ENCODE results near the gene EIF3I. TPM values are rescaled to one million over a fixed set of nuclear protein-coding genes. Genes with fewer than 3 reads are reported as not detected.

EIF3I gene
- total and polyA plus RNA-seq, 2 experiments from 2014 or later, result 259 to 286 TPM

DNA sequence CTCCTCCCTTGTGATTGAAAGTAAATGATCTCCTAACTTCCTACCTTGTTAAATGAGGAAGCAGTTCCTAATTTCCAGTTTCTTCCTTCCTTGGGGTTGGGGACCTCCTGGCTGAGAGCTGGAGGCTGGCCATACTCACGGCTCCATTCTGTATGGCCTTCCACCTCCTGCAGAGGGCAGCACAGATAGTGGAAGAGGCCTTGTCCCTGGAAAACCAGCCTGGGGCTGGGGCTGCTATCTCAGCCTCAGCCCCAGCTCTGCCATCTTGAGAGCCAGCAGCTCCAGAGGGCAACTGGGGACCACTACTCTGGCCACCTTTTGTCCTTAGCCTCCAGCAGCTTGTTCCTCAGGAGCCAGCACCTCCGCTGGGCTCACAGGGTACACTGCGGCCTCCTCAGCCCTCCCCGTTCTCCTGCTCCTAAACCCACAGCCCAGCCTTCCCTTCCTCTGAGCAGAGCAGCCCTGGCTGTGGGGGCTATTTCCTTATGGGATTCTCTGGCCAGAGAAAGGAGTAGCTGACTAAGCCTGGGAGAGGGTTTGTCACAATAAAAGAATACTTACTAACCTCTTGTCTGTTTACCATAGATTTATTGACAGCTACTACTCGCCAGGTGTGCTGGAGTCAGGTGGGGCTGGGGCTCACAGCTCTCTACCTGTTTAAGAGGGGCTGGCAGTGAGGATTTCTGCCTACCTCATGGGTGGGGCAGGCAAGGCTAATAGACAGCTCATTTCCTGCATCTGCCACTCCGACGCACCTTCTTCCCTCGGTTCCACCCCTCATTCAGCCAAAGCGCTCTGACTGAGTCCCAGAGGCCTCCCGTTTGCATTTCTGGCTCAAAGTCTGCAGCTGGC, 6.4 kb upstream of the EIF3I start:
- TF ChIP-seq EZH2 (IDR thresholded peaks at IDR 0.05; ENCODE audit: insufficient read depth, poor library complexity, severe bottlenecking) (no peak), EZH2phosphoT487 (IDR thresholded peaks at IDR 0.05; ENCODE audit: insufficient read depth, low read depth) (no peak)
- H2AFZ ChIP-seq, result no peak overlapping the region
- in situ Hi-C loops (cut with MboI), result no loop called here

DNA sequence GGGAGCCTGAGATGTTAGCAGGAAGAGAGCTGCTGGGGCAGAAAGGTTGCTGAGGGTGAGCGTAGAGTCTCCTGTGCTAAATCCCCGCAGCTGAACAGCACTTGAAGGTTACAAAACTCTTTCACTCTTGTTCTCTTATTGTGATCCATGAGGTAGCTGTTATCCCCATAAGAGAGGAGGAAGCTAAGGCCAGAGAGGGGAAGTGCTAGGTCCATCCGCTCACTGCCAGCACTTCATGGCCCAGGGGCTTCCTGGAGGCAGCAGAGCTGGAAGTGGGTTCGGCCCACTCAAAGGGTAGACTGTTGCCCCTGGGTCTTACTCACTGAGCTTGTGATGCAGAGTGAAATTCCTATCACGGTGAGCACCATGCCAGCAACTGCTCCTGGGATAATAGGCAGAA, 5.6 kb upstream of the EIF3I start:
- H3K4me2 ChIP-seq (ENCODE audit: unreplicated experiment), result no peak overlapping the region
- H4K20me1 ChIP-seq (ENCODE audit: insufficient read depth), result no peaks in the 10 kb centered on the region
- no peak overlapping the region for H3K9ac ChIP-seq
- DNase-seq, result no peak
- H3K4me1 ChIP-seq (ENCODE audit: insufficient read depth), result peaks cover 16% of the 10 kb centered on the region
- no peaks in the 10 kb centered on the region for H3K27me3 ChIP-seq (replicated peaks; ENCODE audit: insufficient read depth)
- H3K27ac ChIP-seq, result no peak overlapping the region
- no peaks in the 10 kb centered on the region for H3K9me3 ChIP-seq (ENCODE audit: low read depth)
- peaks cover 5% of the 10 kb centered on the region; the same call in 1 of the 2 replicates for H3K36me3 ChIP-seq (ENCODE audit: low read depth)
- no peak overlapping the region for H3K4me3 ChIP-seq
- 96 to 98% methylated on average over 5 of the region's 5 CpGs for WGBS, 2 experiments (ENCODE audit: low coverage in 1 of 2, low lambda C conversion rate in 2 of 2, missing lambda C conversion rate in 2 of 2)
- H2AFZ ChIP-seq, result no peak overlapping the region
- H3K9me2 ChIP-seq (ENCODE audit: insufficient read depth), result no peaks in the 10 kb centered on the region
- H3F3A ChIP-seq (ENCODE audit: insufficient read depth), result no peaks in the 10 kb centered on the region
- in situ Hi-C loops (cut with MboI), result no loop called here
- peaks cover 26% of the 10 kb centered on the region for H3K79me2 ChIP-seq (ENCODE audit: insufficient read depth)
- no peak for TF ChIP-seq EZH2 (IDR thresholded peaks at IDR 0.05; ENCODE audit: insufficient read depth, poor library complexity, severe bottlenecking)
- no peak for TF ChIP-seq EZH2phosphoT487 (IDR thresholded peaks at IDR 0.05; ENCODE audit: insufficient read depth, low read depth)

More for the DNA sequence above, 6.4 kb upstream of the EIF3I start:
- no peaks in the 10 kb centered on the region for H3F3A ChIP-seq (ENCODE audit: insufficient read depth)
- peak; percentile 85 for DNase-seq
- H3K36me3 ChIP-seq (ENCODE audit: low read depth), result peaks cover 5% of the 10 kb centered on the region; the same call in 1 of the 2 replicates
- H3K4me3 ChIP-seq, result no peak overlapping the region
- H4K20me1 ChIP-seq (ENCODE audit: insufficient read depth), result no peaks in the 10 kb centered on the region
- no peak overlapping the region for H3K27ac ChIP-seq
- H3K4me1 ChIP-seq (ENCODE audit: insufficient read depth), result peaks cover 9% of the 10 kb centered on the region
- 85% methylated on average over 10 of the region's 10 CpGs for WGBS, 2 experiments (ENCODE audit: low coverage in 1 of 2, low lambda C conversion rate in 2 of 2, missing lambda C conversion rate in 2 of 2)
- no peaks in the 10 kb centered on the region for H3K27me3 ChIP-seq (replicated peaks; ENCODE audit: insufficient read depth)
- H3K9me3 ChIP-seq (ENCODE audit: low read depth), result no peaks in the 10 kb centered on the region
- no peak overlapping the region for H3K4me2 ChIP-seq (ENCODE audit: unreplicated experiment)
- H3K9me2 ChIP-seq (ENCODE audit: insufficient read depth), result no peaks in the 10 kb centered on the region
- peaks cover 19% of the 10 kb centered on the region for H3K79me2 ChIP-seq (ENCODE audit: insufficient read depth)
- no peak overlapping the region for H3K9ac ChIP-seq

DNA sequence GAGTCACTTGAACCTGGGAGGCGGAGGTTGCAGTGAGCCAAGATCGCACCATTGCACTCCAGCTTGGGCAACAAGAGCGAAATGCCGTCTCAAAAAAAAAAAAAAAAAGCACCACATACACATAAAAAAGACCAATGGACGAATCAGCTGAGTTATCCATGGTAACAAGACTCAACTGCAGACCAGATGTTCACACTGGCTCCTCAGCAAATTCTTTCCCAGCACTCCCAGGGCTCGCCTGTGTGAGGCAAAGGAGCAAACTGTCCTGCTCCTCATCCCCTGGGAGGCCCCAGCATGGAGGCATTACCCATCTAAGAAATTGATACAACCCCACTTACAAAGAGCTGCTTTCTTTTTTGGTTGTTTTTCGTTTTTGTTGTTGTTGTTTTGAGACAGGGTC, 3.2 kb upstream of the EIF3I start:
- Histone ChIP-seq H3K4me3 (no peak overlapping the region), H3F3A (ENCODE audit: insufficient read depth) (no peaks in the 10 kb centered on the region), H3K79me2 (ENCODE audit: insufficient read depth) (peaks cover 51% of the 10 kb centered on the region), H3K9me3 (ENCODE audit: low read depth) (no peaks in the 10 kb centered on the region), H4K20me1 (ENCODE audit: insufficient read depth) (no peaks in the 10 kb centered on the region), H3K4me2 (ENCODE audit: unreplicated experiment) (no peak overlapping the region), H3K36me3 (ENCODE audit: low read depth) (peaks cover 8% of the 10 kb centered on the region; the same call in 1 of the 2 replicates), H3K4me1 (ENCODE audit: insufficient read depth) (peaks cover 27% of the 10 kb centered on the region), H3K9me2 (ENCODE audit: insufficient read depth) (no peaks in the 10 kb centered on the region), H3K27ac (no peak overlapping the region), H2AFZ (no peak overlapping the region), H3K9ac (no peak overlapping the region), H3K27me3 (replicated peaks; ENCODE audit: insufficient read depth) (no peaks in the 10 kb centered on the region)
- peak; percentile 56 for DNase-seq
- in situ Hi-C loops (cut with MboI), result no loop called here
- TF ChIP-seq EZH2phosphoT487 (IDR thresholded peaks at IDR 0.05; ENCODE audit: insufficient read depth, low read depth) (no peak), EZH2 (IDR thresholded peaks at IDR 0.05; ENCODE audit: insufficient read depth, poor library complexity, severe bottlenecking) (no peak)
- WGBS, 2 experiments (ENCODE audit: low coverage in 1 of 2, low lambda C conversion rate in 2 of 2, missing lambda C conversion rate in 2 of 2), result 51 to 54% methylated on average over 5 to 7 of the region's 7 CpGs

DNA sequence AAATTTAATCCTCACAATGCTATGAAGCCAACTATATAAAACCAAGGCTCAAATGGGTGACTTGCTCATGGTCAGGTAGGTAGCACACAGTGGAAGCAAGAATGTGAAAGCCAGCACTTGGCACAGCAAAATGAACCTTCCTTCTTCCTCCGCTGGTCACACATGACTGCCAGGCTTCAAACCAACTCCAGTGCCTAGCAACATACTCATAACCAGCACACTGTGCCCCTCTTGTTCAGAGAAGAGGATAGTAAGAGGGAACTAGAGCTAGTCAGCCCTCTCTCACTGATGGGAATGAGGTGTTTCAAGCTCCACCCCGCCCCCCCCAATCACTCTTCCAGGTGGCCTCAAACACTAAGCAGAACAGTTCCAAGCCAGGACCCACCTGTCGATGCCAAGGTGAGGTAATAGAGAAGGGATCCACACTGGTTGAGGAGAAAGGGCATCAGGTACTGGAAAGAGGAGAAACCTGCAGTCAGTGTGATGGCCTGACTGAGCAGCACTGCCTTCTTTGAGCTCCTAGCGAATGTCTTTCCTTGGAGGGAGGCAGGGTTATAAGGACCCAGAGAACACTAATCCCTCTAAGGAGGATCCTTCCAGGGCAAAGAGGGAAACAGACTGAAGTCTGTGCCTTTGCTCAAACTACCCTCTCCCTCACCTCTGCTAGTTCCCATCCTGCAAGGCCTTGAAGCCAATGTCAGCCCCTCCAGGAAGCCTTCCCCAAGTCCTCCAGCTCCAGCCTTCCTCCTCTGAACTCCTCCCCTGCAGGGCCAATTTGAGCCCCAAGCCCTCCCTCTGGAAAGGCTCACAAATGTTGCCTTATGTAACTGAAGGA, 1.2 kb upstream of the EIF3I start:
- H3K79me2 ChIP-seq (ENCODE audit: insufficient read depth), result peaks cover 70% of the 10 kb centered on the region
- peak overlapping the region; percentile 87 for H2AFZ ChIP-seq
- H3K27ac ChIP-seq, result peak overlapping the region; percentile 86
- peaks cover 28% of the 10 kb centered on the region for H3K4me1 ChIP-seq (ENCODE audit: insufficient read depth)
- no peaks in the 10 kb centered on the region for H3K27me3 ChIP-seq (replicated peaks; ENCODE audit: insufficient read depth)
- 80 to 88% methylated on average over 4 of the region's 4 CpGs for WGBS, 2 experiments (ENCODE audit: low coverage in 1 of 2, low lambda C conversion rate in 2 of 2, missing lambda C conversion rate in 2 of 2)
- in situ Hi-C loops (cut with MboI), result no loop called here
- peaks cover 16% of the 10 kb centered on the region for H3K36me3 ChIP-seq (ENCODE audit: low read depth)
- peak overlapping the region; percentile 100 for H3K9ac ChIP-seq
- H3F3A ChIP-seq (ENCODE audit: insufficient read depth), result no peaks in the 10 kb centered on the region
- H3K9me2 ChIP-seq (ENCODE audit: insufficient read depth), result no peaks in the 10 kb centered on the region
- TF ChIP-seq EZH2 (IDR thresholded peaks at IDR 0.05; ENCODE audit: insufficient read depth, poor library complexity, severe bottlenecking), result no peak
- TF ChIP-seq EZH2phosphoT487 (IDR thresholded peaks at IDR 0.05; ENCODE audit: insufficient read depth, low read depth), result no peak
- no peaks in the 10 kb centered on the region for H4K20me1 ChIP-seq (ENCODE audit: insufficient read depth)
- H3K4me2 ChIP-seq (ENCODE audit: unreplicated experiment), result peak overlapping the region; percentile 95
- DNase-seq, result no peak
- no peaks in the 10 kb centered on the region for H3K9me3 ChIP-seq (ENCODE audit: low read depth)
- peak overlapping the region; percentile 95 for H3K4me3 ChIP-seq

Data from GM23248 (cell line).